ENCODE data around the gene EIF3L.

The EIF3L gene

GRCh38 chr22:37924386-37925065 is 75.3 kb downstream of the EIF3L start:
- no peak for DNase-seq (ENCODE audit: low read depth)
- no peak overlapping the region for H3K4me3 ChIP-seq (ENCODE audit: low read depth, low read length)
- TF ChIP-seq CTCF (conservative IDR thresholded peaks at IDR 0.05; ENCODE audit: low read depth, low read length) = no peak

GRCh38 chr22:37925330-37925729 is 76.1 kb downstream of the EIF3L start:
- H3K4me3 ChIP-seq (ENCODE audit: low read depth, low read length) = no peak overlapping the region
- TF ChIP-seq CTCF (conservative IDR thresholded peaks at IDR 0.05; ENCODE audit: low read depth, low read length) = no peak
- no peak for DNase-seq (ENCODE audit: low read depth)

- no peak for TF ChIP-seq CTCF (conservative IDR thresholded peaks at IDR 0.05; ENCODE audit: low read depth, low read length)
- no peak overlapping the region for H3K4me3 ChIP-seq (ENCODE audit: low read depth, low read length)
- DNase-seq (ENCODE audit: low read depth) = no peak
These were observed 76.5 kb downstream of the EIF3L start for GRCh38 chr22:37925767-37926166.

GRCh38 chr22:37926358-37926757 is 77.1 kb downstream of the EIF3L start:
- no peak for DNase-seq (ENCODE audit: low read depth)
- no peak for TF ChIP-seq CTCF (conservative IDR thresholded peaks at IDR 0.05; ENCODE audit: low read depth, low read length)
- no peak overlapping the region for H3K4me3 ChIP-seq (ENCODE audit: low read depth, low read length)

- TF ChIP-seq CTCF (conservative IDR thresholded peaks at IDR 0.05; ENCODE audit: low read depth, low read length) = no peak
- DNase-seq (ENCODE audit: low read depth) = no peak
- H3K4me3 ChIP-seq (ENCODE audit: low read depth, low read length) = no peak overlapping the region
These were observed 77.8 kb downstream of the EIF3L start for GRCh38 chr22:37926771-37927636.

- DNase-seq (ENCODE audit: low read depth) = no peak
- no peak for TF ChIP-seq CTCF (conservative IDR thresholded peaks at IDR 0.05; ENCODE audit: low read depth, low read length)
- no peak overlapping the region for H3K4me3 ChIP-seq (ENCODE audit: low read depth, low read length)
These were observed 78.4 kb downstream of the EIF3L start for GRCh38 chr22:37927637-37927936.

- DNase-seq (ENCODE audit: low read depth) = no peak
- no peak for TF ChIP-seq CTCF (conservative IDR thresholded peaks at IDR 0.05; ENCODE audit: low read depth, low read length)
- H3K4me3 ChIP-seq (ENCODE audit: low read depth, low read length) = no peak overlapping the region
These were observed 80.2 kb downstream of the EIF3L start for GRCh38 chr22:37929390-37929789.

All from choroid plexus epithelial cell (primary cell).